ENCODE data around the gene PRR35.

The PRR35 gene

GRCh38 chr16:564690-565418 is 4.7 kb downstream of the PRR35 start:
- Histone ChIP-seq H3K4me1 (ENCODE audit: control insufficient read depth, insufficient read depth, low read length, poor library complexity, severe bottlenecking) (peaks cover 33% of the 10 kb centered on the region), H3K36me3 (ENCODE audit: control insufficient read depth, insufficient read depth, low read length) (no peaks in the 10 kb centered on the region), H3K27me3 (replicated peaks; ENCODE audit: control insufficient read depth, insufficient read depth, low read length, poor library complexity, severe bottlenecking) (peaks cover 8% of the 10 kb centered on the region), H3K27ac (ENCODE audit: insufficient read depth, low read length, poor library complexity, severe bottlenecking) (no peak overlapping the region), H3K4me3 (ENCODE audit: insufficient read depth, low read depth, low read length, poor library complexity, severe bottlenecking) (no peak overlapping the region), H3K9me3 (ENCODE audit: control insufficient read depth, low read length) (no peaks in the 10 kb centered on the region)
- DNase-seq = no peak

- Histone ChIP-seq H3K27me3 (replicated peaks; ENCODE audit: control insufficient read depth, insufficient read depth, low read length, poor library complexity, severe bottlenecking) (peaks cover 7% of the 10 kb centered on the region), H3K27ac (ENCODE audit: insufficient read depth, low read length, poor library complexity, severe bottlenecking) (no peak overlapping the region), H3K4me1 (ENCODE audit: control insufficient read depth, insufficient read depth, low read length, poor library complexity, severe bottlenecking) (peaks cover 35% of the 10 kb centered on the region), H3K9me3 (ENCODE audit: control insufficient read depth, low read length) (no peaks in the 10 kb centered on the region), H3K4me3 (ENCODE audit: insufficient read depth, low read depth, low read length, poor library complexity, severe bottlenecking) (no peak overlapping the region), H3K36me3 (ENCODE audit: control insufficient read depth, insufficient read depth, low read length) (no peaks in the 10 kb centered on the region)
- no peak for DNase-seq
Observed at GRCh38 chr16:565419-566330, 5.5 kb downstream of the PRR35 start.

DNA sequence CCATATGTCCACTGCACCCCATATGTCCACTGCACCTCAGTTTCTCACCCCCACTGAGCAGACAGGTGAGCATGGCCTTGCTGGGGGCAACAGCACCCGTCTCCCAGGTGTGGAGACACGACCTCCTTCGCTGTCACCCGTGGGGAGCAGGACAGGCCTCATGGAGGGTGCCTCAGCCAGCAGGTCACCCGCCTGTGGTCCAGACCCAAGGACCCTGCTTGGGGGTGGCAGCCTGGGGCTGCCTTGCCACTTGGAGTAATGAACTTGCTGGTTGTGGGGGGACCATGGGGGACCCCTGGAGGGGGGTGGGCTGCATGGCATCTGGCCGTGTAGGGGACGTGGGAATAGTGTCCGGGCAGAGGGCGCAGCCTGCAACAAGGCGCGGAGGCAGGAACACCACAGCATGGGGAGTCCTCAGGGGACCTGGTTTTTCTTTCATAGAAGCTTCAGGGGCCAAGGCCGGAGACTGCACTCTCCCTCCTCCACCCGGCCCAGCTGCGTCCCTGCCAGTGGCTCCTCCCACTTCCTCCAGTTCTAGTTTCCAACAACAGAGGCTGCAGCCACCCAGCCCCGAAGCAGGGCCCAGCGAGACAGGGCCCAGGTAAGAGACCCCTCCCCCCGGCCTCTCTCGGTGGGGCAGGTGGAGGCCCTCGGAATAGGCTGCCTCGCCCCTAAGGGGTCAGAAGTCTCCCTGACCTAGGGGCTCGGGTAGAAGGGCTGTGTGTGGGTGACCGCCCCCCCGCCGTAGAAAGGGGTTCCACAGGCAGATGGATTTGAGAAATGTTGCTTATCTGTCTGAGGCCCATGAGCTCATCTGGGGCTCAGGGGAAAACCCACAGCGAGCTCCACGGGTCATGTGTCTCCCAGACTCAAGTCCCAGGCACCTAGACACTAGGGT is 6.5 kb downstream of the PRR35 start, which contains the start of gene NHLRC4:
NHLRC4 (plus strand) TSS at position 531 of the 898 bp plus-strand sequence. CDS start 1,043 bp downstream, outside the sequence.
- DNase-seq = peak in 1 of 3 donors; percentile 25
- Histone ChIP-seq H3K27ac (ENCODE audit: insufficient read depth, low read length, poor library complexity, severe bottlenecking) (peak within 1 kb of the TSS; percentile 60), H3K9me3 (ENCODE audit: control insufficient read depth, low read length) (no peaks in the 10 kb centered on the region), H3K4me1 (ENCODE audit: control insufficient read depth, insufficient read depth, low read length, poor library complexity, severe bottlenecking) (peaks cover 38% of the 10 kb centered on the region), H3K4me3 (ENCODE audit: insufficient read depth, low read depth, low read length, poor library complexity, severe bottlenecking) (peak within 1 kb of the TSS; percentile 47), H3K27me3 (replicated peaks; ENCODE audit: control insufficient read depth, insufficient read depth, low read length, poor library complexity, severe bottlenecking) (no peaks in the 10 kb centered on the region), H3K36me3 (ENCODE audit: control insufficient read depth, insufficient read depth, low read length) (no peaks in the 10 kb centered on the region)

GRCh38 chr16:567373-568256 is 7.4 kb downstream of the PRR35 start:
- Histone ChIP-seq H3K27ac (ENCODE audit: insufficient read depth, low read length, poor library complexity, severe bottlenecking) (peak overlapping the region; percentile 60), H3K9me3 (ENCODE audit: control insufficient read depth, low read length) (no peaks in the 10 kb centered on the region), H3K4me1 (ENCODE audit: control insufficient read depth, insufficient read depth, low read length, poor library complexity, severe bottlenecking) (peaks cover 38% of the 10 kb centered on the region), H3K27me3 (replicated peaks; ENCODE audit: control insufficient read depth, insufficient read depth, low read length, poor library complexity, severe bottlenecking) (no peaks in the 10 kb centered on the region), H3K36me3 (ENCODE audit: control insufficient read depth, insufficient read depth, low read length) (no peaks in the 10 kb centered on the region), H3K4me3 (ENCODE audit: insufficient read depth, low read depth, low read length, poor library complexity, severe bottlenecking) (peak overlapping the region; percentile 47)
- DNase-seq = no peak

DNA sequence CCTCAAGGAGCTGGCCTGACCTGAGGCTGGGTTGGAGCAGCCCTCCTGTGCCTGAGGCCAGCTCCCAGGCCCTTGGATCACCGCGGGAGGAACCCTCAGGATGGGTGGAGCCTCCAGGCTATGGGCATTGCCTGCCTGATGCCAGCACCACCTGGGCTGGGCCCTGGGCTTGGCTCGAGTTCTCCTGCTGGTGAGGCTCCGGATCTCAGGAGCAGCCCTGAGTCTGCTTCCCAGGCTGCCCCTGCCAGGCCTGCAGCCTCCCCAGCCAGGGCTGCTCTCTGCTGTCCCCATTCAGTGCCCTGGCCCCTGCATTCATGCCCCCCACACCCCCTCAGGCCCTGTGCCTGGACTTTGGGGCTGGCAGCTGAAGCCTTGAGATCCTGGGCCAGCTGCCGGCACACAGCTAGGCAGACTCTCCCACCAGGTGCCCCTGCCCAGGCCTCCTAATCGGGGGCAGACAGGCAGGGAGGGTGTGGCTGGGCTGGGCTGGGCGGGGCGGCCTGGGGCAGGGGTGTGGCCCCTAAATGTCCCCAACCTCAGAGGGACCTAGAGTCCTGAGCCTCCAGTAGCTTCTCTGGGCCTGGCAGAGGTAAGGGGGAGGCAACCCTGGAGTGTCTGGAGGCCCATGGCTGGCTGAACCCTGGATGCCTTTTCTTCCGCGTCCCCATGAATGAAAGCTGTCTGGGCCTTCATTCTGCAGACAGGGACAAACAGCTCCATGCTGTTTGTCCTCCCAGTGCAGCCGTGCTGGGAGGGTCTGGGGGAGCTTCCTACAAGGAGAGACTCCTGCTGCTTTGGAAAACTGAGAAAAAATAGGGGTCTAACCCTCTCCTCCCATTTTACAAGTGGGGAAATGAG is 8.4 kb downstream of the PRR35 start:
- Histone ChIP-seq H3K4me1 (ENCODE audit: control insufficient read depth, insufficient read depth, low read length, poor library complexity, severe bottlenecking) (peaks cover 38% of the 10 kb centered on the region), H3K9me3 (ENCODE audit: control insufficient read depth, low read length) (no peaks in the 10 kb centered on the region), H3K27ac (ENCODE audit: insufficient read depth, low read length, poor library complexity, severe bottlenecking) (peak overlapping the region; percentile 71), H3K36me3 (ENCODE audit: control insufficient read depth, insufficient read depth, low read length) (no peaks in the 10 kb centered on the region), H3K4me3 (ENCODE audit: insufficient read depth, low read depth, low read length, poor library complexity, severe bottlenecking) (peak overlapping the region; percentile 64), H3K27me3 (replicated peaks; ENCODE audit: control insufficient read depth, insufficient read depth, low read length, poor library complexity, severe bottlenecking) (no peaks in the 10 kb centered on the region)
- DNase-seq = no peak

DNA sequence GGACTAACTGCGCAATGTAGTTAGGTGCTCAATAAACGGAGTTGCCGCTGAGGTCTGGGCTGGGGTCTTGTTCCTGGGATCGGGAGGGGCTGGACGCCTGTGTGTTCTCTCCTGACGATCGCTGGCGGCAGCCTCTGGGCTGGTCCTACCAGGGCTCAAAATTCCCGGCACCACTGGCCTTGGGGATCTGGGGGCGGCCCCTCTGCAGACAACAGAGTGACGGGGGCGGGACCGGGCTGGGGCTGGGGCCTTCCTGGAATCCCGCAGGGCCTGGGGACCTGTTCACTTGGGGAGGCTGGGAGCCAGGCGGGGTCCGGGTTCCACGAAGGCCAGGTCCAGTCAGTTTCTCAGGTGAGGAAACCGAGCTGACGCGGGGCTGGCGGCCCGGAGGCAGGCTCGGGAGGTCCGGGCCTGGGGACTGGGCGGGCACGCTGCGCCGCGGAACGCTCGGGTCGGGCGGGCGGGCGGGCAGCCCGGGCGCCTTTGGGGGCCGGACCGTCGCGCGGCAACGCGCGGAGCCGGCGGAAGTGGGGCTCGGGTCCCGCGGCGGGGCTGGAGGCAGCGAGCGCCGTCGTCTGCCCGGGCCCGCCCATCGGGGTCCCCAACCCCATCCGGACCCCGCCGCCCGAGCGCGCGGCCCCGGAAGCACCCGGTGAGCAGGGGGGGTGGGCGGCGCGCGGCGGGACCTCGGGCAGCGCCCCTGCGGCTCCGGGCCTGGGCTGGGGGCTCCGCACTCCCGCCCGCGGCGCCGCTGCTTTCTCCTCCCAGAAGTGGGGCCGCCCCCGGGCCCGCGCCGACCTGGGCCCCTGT is 9.5 kb downstream of the PRR35 start, which contains the start of gene PIGQ:
PIGQ (plus strand) TSS at position 524 of the 810 bp plus-strand sequence. CDS start 4,107 bp downstream, outside the sequence.
- DNase-seq = peak; percentile 38 to 51 (median 49)

GRCh38 chr16:572865-573650 is 12.9 kb downstream of the PRR35 start:
- Histone ChIP-seq H3K27me3 (replicated peaks; ENCODE audit: control insufficient read depth, insufficient read depth, low read length, poor library complexity, severe bottlenecking) (no peaks in the 10 kb centered on the region), H3K4me3 (ENCODE audit: insufficient read depth, low read depth, low read length, poor library complexity, severe bottlenecking) (no peak overlapping the region), H3K36me3 (ENCODE audit: control insufficient read depth, insufficient read depth, low read length) (peaks cover 6% of the 10 kb centered on the region), H3K4me1 (ENCODE audit: control insufficient read depth, insufficient read depth, low read length, poor library complexity, severe bottlenecking) (peaks cover 20% of the 10 kb centered on the region), H3K9me3 (ENCODE audit: control insufficient read depth, low read length) (no peaks in the 10 kb centered on the region), H3K27ac (ENCODE audit: insufficient read depth, low read length, poor library complexity, severe bottlenecking) (no peak overlapping the region)
- DNase-seq = no peak

More for the DNA sequence above, 9.5 kb downstream of the PRR35 start, which contains the start of gene PIGQ:
- Histone ChIP-seq H3K4me3 (ENCODE audit: insufficient read depth, low read depth, low read length, poor library complexity, severe bottlenecking) (peak within 1 kb of the TSS; percentile 78), H3K4me1 (ENCODE audit: control insufficient read depth, insufficient read depth, low read length, poor library complexity, severe bottlenecking) (peaks cover 38% of the 10 kb centered on the region), H3K36me3 (ENCODE audit: control insufficient read depth, insufficient read depth, low read length) (peaks cover 5% of the 10 kb centered on the region), H3K27ac (ENCODE audit: insufficient read depth, low read length, poor library complexity, severe bottlenecking) (peak within 1 kb of the TSS; percentile 71), H3K27me3 (replicated peaks; ENCODE audit: control insufficient read depth, insufficient read depth, low read length, poor library complexity, severe bottlenecking) (no peaks in the 10 kb centered on the region), H3K9me3 (ENCODE audit: control insufficient read depth, low read length) (no peaks in the 10 kb centered on the region)

Measured in effector memory CD4-positive, alpha-beta T cell (primary cell).